ENCODE results near the gene MOXD1.

The MOXD1 gene

GRCh38 chr6:132399376-132400074 lies 1.8 kb downstream of the MOXD1 start:
- DNase-seq (ENCODE audit: low read depth), result no peak

DNA sequence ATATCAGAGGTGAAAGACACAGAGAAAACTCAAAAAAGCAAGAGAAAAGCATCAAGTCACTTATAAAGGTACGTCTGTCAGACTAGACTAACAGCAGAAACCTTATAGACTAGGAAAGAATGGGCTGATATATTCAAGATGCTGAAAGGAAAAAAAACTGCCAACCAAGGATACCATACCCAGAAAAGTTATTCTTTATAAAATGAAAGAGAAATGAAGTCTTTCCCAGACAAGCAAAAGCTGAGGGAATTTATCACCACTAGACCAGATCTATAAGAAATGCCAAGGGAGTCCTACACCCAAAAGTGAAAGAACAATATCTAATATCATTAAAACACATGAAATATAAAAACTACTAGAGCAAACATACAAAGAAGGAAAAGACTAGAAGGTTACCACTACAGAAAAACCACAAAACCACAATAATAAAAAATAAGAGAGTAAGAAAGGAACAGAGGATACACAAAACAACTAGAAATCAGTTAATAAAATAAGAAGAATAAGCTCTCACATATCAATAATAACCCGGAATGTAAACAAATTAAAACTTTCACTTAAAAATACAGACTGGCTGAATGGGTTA lies 6.2 kb downstream of the MOXD1 start:
- DNase-seq (ENCODE audit: low read depth), result no peak

GRCh38 chr6:132392792-132393191 lies 8.5 kb downstream of the MOXD1 start:
- no peak for DNase-seq (ENCODE audit: low read depth)

GRCh38 chr6:132392270-132392646 lies 9.0 kb downstream of the MOXD1 start:
- DNase-seq (ENCODE audit: low read depth), result no peak

GRCh38 chr6:132391391-132392269 lies 9.6 kb downstream of the MOXD1 start:
- no peak for DNase-seq (ENCODE audit: low read depth)

- DNase-seq (ENCODE audit: low read depth), result no peak
Observed at GRCh38 chr6:132390451-132390850, 10.8 kb downstream of the MOXD1 start.

DNA sequence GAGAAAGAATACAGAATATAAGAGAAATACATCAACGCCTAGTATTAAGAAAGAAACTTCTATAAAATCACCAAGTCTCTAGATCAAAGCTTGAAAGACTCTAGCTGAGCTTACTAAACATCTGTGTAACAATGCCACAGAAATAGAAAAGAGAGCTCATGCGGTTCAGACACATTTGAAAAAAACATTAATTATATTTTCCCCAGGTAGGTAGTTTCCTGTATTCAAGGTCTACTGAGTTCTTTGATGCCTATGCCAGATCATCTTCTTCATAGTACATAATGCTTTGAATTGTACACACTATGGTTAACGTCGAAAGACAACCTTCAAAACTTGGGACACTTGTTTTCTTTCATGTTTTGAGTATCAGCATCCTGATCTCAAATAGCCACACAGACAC lies 11.3 kb downstream of the MOXD1 start:
- no peak for DNase-seq (ENCODE audit: low read depth)

DNA sequence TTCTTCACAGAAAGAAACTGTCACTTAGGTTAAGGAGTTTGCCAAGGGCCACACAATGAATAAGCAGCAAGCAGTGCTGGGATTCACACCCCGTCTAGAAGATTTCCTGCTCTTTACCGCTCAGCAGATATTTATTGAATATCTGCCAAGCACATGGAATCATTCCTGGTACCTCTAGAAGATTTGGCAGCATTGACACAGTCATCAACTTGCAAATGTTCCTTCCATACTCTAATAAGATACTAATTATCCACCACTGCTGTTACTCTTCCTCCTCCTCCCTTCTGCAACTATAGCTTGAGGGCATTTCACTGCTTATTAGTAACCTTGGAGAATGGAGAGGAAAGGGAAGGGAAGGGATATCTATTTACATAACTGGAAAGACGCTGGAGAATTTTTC lies 13.0 kb downstream of the MOXD1 start:
- no peak for DNase-seq (ENCODE audit: low read depth)

DNA sequence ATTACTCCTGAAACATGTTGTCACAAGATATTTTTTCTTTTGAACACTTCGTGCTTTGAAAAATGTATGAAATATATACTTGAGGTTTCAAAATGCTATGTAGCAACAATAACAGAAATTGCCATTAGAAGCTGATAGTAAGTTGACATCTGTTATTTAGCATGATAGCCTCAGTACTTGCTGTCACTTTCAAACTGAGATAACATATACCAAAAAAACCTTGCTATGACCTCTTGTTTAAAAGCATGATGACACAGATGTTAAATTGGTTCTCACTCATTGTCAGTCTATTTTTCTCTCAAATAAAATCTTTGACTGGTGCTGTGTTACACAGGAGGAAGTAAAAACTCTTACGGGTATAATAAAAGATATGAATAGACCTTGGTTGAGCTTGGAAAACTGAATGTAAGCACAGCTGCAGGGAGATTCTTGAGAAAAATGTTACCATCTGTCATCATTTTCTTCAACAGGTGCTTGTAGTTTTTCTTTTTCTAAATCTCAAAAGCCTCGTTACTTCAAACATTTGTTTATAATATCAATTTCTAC lies 18.6 kb downstream of the MOXD1 start:
- DNase-seq (ENCODE audit: low read depth), result no peak

DNA sequence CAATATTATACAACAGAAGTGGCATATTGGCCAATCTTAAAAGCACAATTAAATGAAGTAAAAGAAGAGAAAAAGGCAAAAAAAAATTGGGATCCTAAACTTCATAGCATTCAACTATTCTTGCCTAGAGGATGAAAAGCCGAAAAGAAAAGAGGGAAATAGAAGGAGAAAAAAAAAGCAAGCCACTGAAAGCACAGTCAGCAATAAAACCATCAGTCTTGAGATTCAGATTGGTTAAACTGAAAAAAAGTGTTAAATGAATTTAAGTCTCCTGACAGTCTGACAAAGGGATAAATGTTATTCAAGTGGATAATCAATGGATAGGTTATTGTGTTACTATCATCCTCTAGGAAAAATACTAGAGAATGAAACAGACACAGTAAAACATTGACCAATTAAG lies 19.9 kb downstream of the MOXD1 start:
- no peak for DNase-seq (ENCODE audit: low read depth)

- DNase-seq (ENCODE audit: low read depth), result no peak
Observed at GRCh38 chr6:132380358-132381029, 20.8 kb downstream of the MOXD1 start.

GRCh38 chr6:132369526-132369925 lies 31.7 kb downstream of the MOXD1 start:
- no peak for DNase-seq (ENCODE audit: low read depth)

GRCh38 chr6:132368916-132369481 lies 32.3 kb downstream of the MOXD1 start:
- no peak for DNase-seq (ENCODE audit: low read depth)

- DNase-seq (ENCODE audit: low read depth), result no peak
Observed at GRCh38 chr6:132365281-132365907, 35.9 kb downstream of the MOXD1 start.

GRCh38 chr6:132364306-132365074 lies 36.8 kb downstream of the MOXD1 start:
- DNase-seq (ENCODE audit: low read depth), result no peak

- no peak for DNase-seq (ENCODE audit: low read depth)
Observed at GRCh38 chr6:132362442-132363185, 38.7 kb downstream of the MOXD1 start.

- DNase-seq (ENCODE audit: low read depth), result no peak
Observed at GRCh38 chr6:132361101-132361500, 40.2 kb downstream of the MOXD1 start.

DNA sequence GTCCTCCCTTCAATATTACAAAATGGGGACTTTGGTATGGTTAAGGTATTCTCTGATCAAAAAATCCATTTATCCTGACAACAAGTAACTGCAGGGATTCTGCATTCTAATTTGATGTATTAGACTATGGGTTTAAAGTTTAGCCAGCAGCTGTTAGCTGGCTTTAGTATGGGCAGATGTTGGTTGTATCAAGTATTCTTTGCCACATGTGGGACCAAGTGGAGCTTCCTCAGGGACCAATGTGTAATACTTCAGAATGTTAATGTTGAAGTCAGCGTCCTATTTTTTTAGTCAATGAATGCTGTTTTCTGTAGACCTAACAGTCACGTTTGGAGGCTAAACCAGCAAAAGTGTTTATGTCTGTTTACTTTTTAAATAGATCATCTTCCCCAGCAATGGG lies 41.4 kb downstream of the MOXD1 start:
- no peak for DNase-seq (ENCODE audit: low read depth)

GRCh38 chr6:132357120-132357519 lies 44.2 kb downstream of the MOXD1 start:
- DNase-seq (ENCODE audit: low read depth), result no peak

Data from stimulated activated CD4-positive, alpha-beta T cell treated with anti-CD3 and anti-CD28 coated beads, Interleukin-2, amount 100 ng/mL, for 4 hours (primary cell).